Neuronal stem cell (in vitro differentiated cells): Measurements from ENCODE around the gene UGT1A10.

ENCODE experiments used
- DNase-seq: peaks from one replicate; pipeline ENCODE4 v3.0.0-alpha.2; 2013; ENCODE audit warnings: low spot score
- H2AFZ ChIP-seq: one replicate; pipeline ENCODE4 v1.6.1; 2013; ENCODE audit warnings: mild to moderate bottlenecking, low read length, inconsistent platforms
- H2AK5ac ChIP-seq: 2 replicates; pipeline ENCODE4 v1.6.1; 2013; ENCODE audit warnings: low read depth, mild to moderate bottlenecking, inconsistent platforms, low read length, moderate library complexity, mixed read lengths
- H2BK120ac ChIP-seq: 2 replicates; pipeline ENCODE4 v1.6.1; 2013; ENCODE audit warnings: low read depth, mild to moderate bottlenecking, inconsistent platforms, low read length, moderate library complexity, mixed read lengths
- H2BK12ac ChIP-seq: one replicate; pipeline ENCODE4 v1.6.1; 2013; ENCODE audit warnings: low read length, inconsistent platforms
- H2BK15ac ChIP-seq: 2 replicates; pipeline ENCODE4 v1.6.1; 2013; ENCODE audit warnings: mild to moderate bottlenecking, low read length, inconsistent platforms, mixed read lengths
- H2BK5ac ChIP-seq: one replicate; pipeline ENCODE4 v1.6.1; 2013; ENCODE audit warnings: inconsistent platforms, mild to moderate bottlenecking, low read length, moderate library complexity
- H3K14ac ChIP-seq: one replicate; pipeline ENCODE4 v1.6.1; 2013; ENCODE audit warnings: low read length, inconsistent platforms
- H3K18ac ChIP-seq: 2 replicates; pipeline ENCODE4 v1.6.1; 2013; ENCODE audit warnings: low read length, inconsistent platforms
- H3K23ac ChIP-seq: 2 replicates; pipeline ENCODE4 v1.6.1; 2013; ENCODE audit warnings: low read depth, mild to moderate bottlenecking, mixed read lengths, low read length, inconsistent platforms; ENCODE audit not compliant: poor library complexity
- H3K27ac ChIP-seq: replicated peaks from 3 replicates; pipeline ENCODE4 v1.5.1; 2013; ENCODE audit warnings: low read length, inconsistent platforms
- H3K27me3 ChIP-seq, 3 experiments: 2 replicates each; pipeline ENCODE4 v1.6.1; 2013; ENCODE audit warnings: low read length in 3 of 3, mild to moderate bottlenecking in 2 of 3, inconsistent platforms in 1 of 3, low read depth in 1 of 3, mixed read lengths in 1 of 3, moderate library complexity in 1 of 3; ENCODE audit not compliant: control insufficient read depth in 3 of 3, insufficient read depth in 3 of 3
- H3K36me3 ChIP-seq, 2 donors: replicated peaks in 1 of 2; 2 replicates each; pipeline ENCODE4 v1.6.1; 2013; ENCODE audit warnings: low read length in 2 of 2; ENCODE audit not compliant: control insufficient read depth in 2 of 2, insufficient read depth in 2 of 2
- H3K4ac ChIP-seq: 2 replicates; pipeline ENCODE4 v1.6.1; 2013; ENCODE audit warnings: inconsistent platforms, mild to moderate bottlenecking, low read length, moderate library complexity
- H3K4me1 ChIP-seq, 2 donors: 1 replicate in 1 of 2; 2 replicates in 1 of 2; pipeline ENCODE4 v1.6.1; 2013; ENCODE audit warnings: low read length in 2 of 2, low read depth in 1 of 2; ENCODE audit not compliant: control insufficient read depth in 2 of 2, insufficient read depth in 1 of 2
- H3K4me2 ChIP-seq: one replicate; pipeline ENCODE4 v1.6.1; 2013; ENCODE audit warnings: mild to moderate bottlenecking, low read length, inconsistent platforms; ENCODE audit not compliant: insufficient read depth, poor library complexity, severe bottlenecking
- H3K4me3 ChIP-seq, 2 donors: 2 replicates each; pipeline ENCODE4 v1.5.1; 2013; ENCODE audit warnings: low read length in 2 of 2, mild to moderate bottlenecking in 2 of 2, inconsistent platforms in 1 of 2, moderate library complexity in 1 of 2
- H3K79me1 ChIP-seq: one replicate; pipeline ENCODE4 v1.6.1; 2013; ENCODE audit warnings: low read depth, mild to moderate bottlenecking, inconsistent platforms, low read length, moderate library complexity
- H3K9ac ChIP-seq: one replicate; pipeline ENCODE4 v1.6.1; 2013; ENCODE audit warnings: mild to moderate bottlenecking, low read depth, low read length, inconsistent platforms; ENCODE audit not compliant: poor library complexity
- H3K9me3 ChIP-seq, 2 donors: replicated peaks in 1 of 2; 2 replicates each; pipeline versions ENCODE3 to v1.6.1; 2013; ENCODE audit warnings: low read length in 2 of 2, mild to moderate bottlenecking in 2 of 2, inconsistent platforms in 1 of 2, low read depth in 1 of 2, mixed read lengths in 1 of 2, moderate library complexity in 1 of 2; ENCODE audit not compliant: control insufficient read depth in 2 of 2, insufficient read depth in 1 of 2
- H4K8ac ChIP-seq: one replicate; pipeline ENCODE4 v1.6.1; 2013; ENCODE audit warnings: low read depth, mild to moderate bottlenecking, inconsistent platforms, low read length, moderate library complexity
- H4K91ac ChIP-seq: one replicate; pipeline ENCODE4 v1.6.1; 2013; ENCODE audit warnings: low read length, low read depth, mild to moderate bottlenecking, inconsistent platforms; ENCODE audit not compliant: poor library complexity
- WGBS, 2 donors: extraction: QIAGEN DNeasy Blood & Tissue Kit; methylation state at CpG; one replicate each; pipeline ENCODE4 v1.1.7; 2013; ENCODE audit warnings: missing lambda C conversion rate in 2 of 2, mixed read lengths in 1 of 2; ENCODE audit not compliant: insufficient read length in 2 of 2, insufficient replicate concordance in 1 of 2; ENCODE audit errors: extremely low coverage in 2 of 2; 5-methylcytosine and 5-hydroxymethylcytosine counted together

Gene UGT1A10

DNA sequence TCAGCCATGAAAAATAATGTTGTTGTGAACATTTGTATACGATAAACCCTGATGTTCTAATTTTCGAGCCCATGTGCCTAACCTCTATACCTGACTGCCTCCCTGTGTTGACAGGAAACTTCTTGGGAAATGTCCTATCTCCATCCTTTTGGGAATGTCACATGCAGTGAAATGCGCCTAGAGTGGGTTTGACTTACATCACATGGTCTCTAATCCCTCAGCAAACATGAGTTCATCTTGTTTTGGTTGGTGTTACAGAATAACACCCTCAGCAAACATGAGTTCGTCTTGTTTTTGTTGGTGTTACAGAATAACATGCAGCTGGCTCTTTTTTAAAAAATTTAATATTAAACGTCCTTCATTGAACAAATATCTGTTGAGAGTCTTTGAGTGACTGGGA is 52.1 kb downstream of the UGT1A10 start:
- WGBS, 2 donors = no CpG with 5 or more reads among the region's 5 CpGs
- no peaks in the 10 kb centered on the region for H3K27me3 ChIP-seq

DNA sequence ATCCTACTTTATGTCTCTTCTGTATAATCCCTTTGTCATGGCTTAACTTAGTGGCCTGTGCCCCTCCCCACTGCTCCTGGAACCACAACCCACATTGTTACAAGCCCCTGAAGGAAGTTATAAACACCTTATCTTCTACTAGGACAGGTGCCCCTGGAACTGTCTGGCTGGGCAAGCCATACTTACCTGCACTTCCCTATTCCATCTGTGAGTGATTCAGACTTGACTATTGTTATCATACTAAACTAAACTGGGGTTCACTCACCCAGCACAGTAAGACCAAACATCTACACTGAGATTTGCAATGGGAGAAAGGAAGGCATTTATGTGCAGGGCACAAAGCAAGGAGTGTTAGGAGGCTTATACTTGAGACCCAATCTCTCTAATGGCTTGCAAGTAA is 52.8 kb downstream of the UGT1A10 start:
- Histone ChIP-seq H3K36me3 (no peaks in the 10 kb centered on the region), H4K8ac (no peak overlapping the region), H3K4ac (no peak overlapping the region), H3K27ac (no peak overlapping the region), H3K9me3 (no peaks in the 10 kb centered on the region), H2AK5ac (no peak overlapping the region), H2BK15ac (no peak overlapping the region), H3K4me2 (no peak overlapping the region), H2BK12ac (no peak overlapping the region), H3K9ac (no peak overlapping the region), H3K4me1 (no peaks in the 10 kb centered on the region), H2AFZ (peak overlapping the region; percentile 44), H3K14ac (no peak overlapping the region), H3K4me3 (no peak overlapping the region), H3K18ac (no peak overlapping the region), H4K91ac (no peak overlapping the region), H2BK5ac (no peak overlapping the region), H3K79me1 (no peaks in the 10 kb centered on the region), H2BK120ac (no peak overlapping the region), H3K23ac (no peak overlapping the region), H3K27me3 (no peaks in the 10 kb centered on the region)
- no peak for DNase-seq

More for the DNA sequence above, 52.1 kb downstream of the UGT1A10 start:
- Histone ChIP-seq H3K27ac (no peak overlapping the region), H4K8ac (no peak overlapping the region), H3K4me2 (no peak overlapping the region), H3K4me3 (no peak overlapping the region), H3K4ac (no peak overlapping the region), H2BK120ac (no peak overlapping the region), H3K18ac (no peak overlapping the region), H2BK15ac (no peak overlapping the region), H3K9ac (no peak overlapping the region), H4K91ac (no peak overlapping the region), H2BK5ac (no peak overlapping the region), H3K9me3 (no peaks in the 10 kb centered on the region), H3K36me3 (no peaks in the 10 kb centered on the region), H3K4me1 (no peaks in the 10 kb centered on the region), H3K23ac (no peak overlapping the region), H2AFZ (no peak overlapping the region), H3K79me1 (no peaks in the 10 kb centered on the region), H2AK5ac (no peak overlapping the region), H3K14ac (no peak overlapping the region), H2BK12ac (no peak overlapping the region)
- DNase-seq = no peak

DNA sequence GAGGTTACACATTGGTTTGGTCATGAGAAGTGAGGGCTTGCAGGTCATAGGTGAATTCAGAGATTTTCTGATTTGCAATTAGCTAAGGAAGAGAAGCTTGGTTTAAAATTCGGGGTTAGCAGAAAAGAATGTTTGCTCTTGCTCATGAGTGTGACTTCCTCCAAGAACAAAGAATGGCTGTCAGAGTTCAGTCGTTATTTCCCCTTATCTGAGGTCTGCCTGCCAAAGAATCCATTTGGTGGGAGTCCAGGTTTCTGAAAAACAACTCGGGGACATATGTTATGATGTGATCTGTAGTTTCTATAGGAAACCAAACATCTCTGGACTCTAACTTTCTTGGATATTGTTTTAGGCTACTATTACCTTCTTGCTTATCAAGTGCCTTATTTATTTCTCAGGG is 53.3 kb downstream of the UGT1A10 start:
- no peaks in the 10 kb centered on the region for H3K79me1 ChIP-seq
- no peak overlapping the region for H2BK120ac ChIP-seq
- no peak overlapping the region for H3K9ac ChIP-seq
- H2AK5ac ChIP-seq = no peak overlapping the region
- no peaks in the 10 kb centered on the region for H3K4me1 ChIP-seq
- no peak overlapping the region for H3K4me2 ChIP-seq
- no peaks in the 10 kb centered on the region for H3K36me3 ChIP-seq
- no peak overlapping the region for H2BK5ac ChIP-seq
- no peaks in the 10 kb centered on the region for H3K27me3 ChIP-seq
- no peak overlapping the region for H3K14ac ChIP-seq
- no peak overlapping the region for H3K4me3 ChIP-seq
- WGBS, 2 donors = no CpG with 5 or more reads among the region's 3 CpGs
- H2BK15ac ChIP-seq = no peak overlapping the region
- no peak overlapping the region for H3K4ac ChIP-seq
- H3K18ac ChIP-seq = no peak overlapping the region
- H2BK12ac ChIP-seq = no peak overlapping the region
- H4K91ac ChIP-seq = no peak overlapping the region
- H2AFZ ChIP-seq = peak overlapping the region; percentile 44
- no peak overlapping the region for H3K23ac ChIP-seq
- H3K27ac ChIP-seq = no peak overlapping the region
- no peak overlapping the region for H4K8ac ChIP-seq
- H3K9me3 ChIP-seq = no peaks in the 10 kb centered on the region
- no peak for DNase-seq

GRCh38 chr2:233690444-233690843 is 54.2 kb downstream of the UGT1A10 start:
- Histone ChIP-seq H3K4ac (no peak overlapping the region), H3K4me3 (no peak overlapping the region), H3K36me3 (no peaks in the 10 kb centered on the region), H4K8ac (no peak overlapping the region), H3K27ac (no peak overlapping the region), H3K9me3 (no peaks in the 10 kb centered on the region), H3K14ac (no peak overlapping the region), H2BK15ac (no peak overlapping the region), H3K27me3 (no peaks in the 10 kb centered on the region), H2BK120ac (no peak overlapping the region), H3K23ac (no peak overlapping the region), H3K9ac (no peak overlapping the region), H2AFZ (no peak overlapping the region), H3K4me1 (no peaks in the 10 kb centered on the region), H2BK12ac (no peak overlapping the region), H2AK5ac (no peak overlapping the region), H2BK5ac (no peak overlapping the region), H3K4me2 (no peak overlapping the region), H4K91ac (no peak overlapping the region), H3K18ac (no peak overlapping the region), H3K79me1 (no peaks in the 10 kb centered on the region)
- WGBS, 2 donors = no CpG with 5 or more reads among the region's 4 CpGs
- DNase-seq = no peak
